Hematopoietic multipotent progenitor cell treated with erythropoietin and hydrocortisone succinate and interleukin-3 and kit ligand, for 15 days (in vitro differentiated cells): ENCODE data around the gene SUGT1.
"Not testable (repeated sequence)": the region's sequence is repeated elsewhere in the genome, so short reads cannot be mapped to it uniquely, and the experiment has no call there.

Source experiments
- DNase-seq: peaks from one replicate; pipeline ENCODE4 v3.0.0-alpha.2; 2015; ENCODE audit warnings: low spot score

SUGT1 gene

DNA sequence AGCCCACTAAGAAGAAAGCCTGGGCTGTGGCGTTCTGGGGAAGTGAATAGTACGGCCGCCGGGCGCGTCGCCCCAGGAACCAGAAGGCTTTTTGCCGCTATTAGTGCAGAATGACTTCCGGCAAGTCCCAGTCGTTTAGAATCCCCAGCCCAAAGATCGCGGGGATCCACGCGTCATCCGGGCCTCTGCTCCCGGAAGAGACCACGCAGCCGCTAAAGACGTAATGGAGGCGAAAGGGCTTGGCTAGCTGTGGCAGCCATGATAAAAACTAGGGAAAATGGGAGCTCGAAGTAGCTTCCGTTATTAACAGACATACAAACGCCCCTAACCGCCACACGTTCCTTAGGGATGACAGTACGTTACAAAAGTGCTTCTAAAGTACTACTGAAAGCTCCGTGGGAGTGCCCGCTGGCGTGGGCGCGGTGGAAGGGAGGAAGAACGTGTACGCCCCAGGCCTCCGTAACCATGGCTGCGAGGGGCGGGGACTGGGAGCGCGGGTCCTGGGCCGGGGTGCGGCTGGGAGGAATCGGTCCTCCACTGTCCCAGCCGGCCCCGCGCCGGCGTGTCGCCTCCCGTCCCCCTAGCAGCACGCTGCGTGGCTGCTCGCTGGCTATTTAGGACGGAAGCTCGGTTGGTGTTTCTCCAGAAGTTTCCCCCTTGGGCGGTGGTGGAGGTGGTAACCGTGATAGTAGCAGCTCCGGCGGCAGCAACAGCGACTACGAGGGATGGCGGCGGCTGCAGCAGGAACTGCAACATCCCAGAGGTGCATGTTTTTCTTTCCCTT lies at the start of gene SUGT1:
Gene SUGT1, plus strand, starts transcription at position 641 of the 784 bp plus-strand sequence. Its CDS starts 85 bp downstream, at position 726.
- peak; percentile 93 for DNase-seq

DNA sequence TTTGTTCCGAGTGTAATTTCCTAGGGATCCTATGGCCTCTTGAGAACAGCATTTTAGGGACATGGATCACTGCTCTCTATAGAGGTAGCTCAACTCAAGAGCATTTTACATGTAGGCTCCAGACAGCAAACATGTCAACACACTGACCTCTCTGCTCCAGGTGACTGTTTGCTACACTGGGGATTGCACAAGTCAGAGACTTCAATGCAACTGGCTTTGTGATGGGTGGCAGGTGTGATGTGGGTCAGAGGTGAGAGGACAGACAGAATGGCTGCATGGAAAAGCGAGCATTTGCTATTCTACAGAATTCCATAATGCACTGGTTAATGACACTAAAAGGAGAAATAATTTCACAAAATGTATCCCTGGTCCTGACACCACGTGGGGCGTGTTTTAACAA lies 49.3 kb upstream of the SUGT1 start:
- not testable (repeated sequence) for DNase-seq

DNA sequence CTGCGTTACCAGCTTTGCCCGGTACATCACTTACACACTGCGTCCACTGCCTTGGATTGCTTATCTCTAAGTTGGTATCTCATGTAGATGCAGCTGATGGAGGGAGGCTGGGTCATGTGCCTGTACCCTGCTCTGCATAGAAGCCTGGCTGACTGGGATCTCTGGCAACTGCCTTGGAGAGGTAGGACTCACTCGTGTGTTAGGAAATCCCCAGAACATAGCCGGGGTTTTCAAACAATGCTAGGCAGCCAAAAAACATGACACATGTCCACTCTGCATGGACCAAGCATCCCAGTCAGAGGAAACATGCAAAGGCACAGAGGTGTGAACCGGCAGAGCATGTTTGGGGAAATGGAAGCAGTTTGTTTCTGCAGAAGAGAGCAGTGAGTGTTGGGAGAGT lies 46.5 kb upstream of the SUGT1 start:
- not testable (repeated sequence) for DNase-seq

DNA sequence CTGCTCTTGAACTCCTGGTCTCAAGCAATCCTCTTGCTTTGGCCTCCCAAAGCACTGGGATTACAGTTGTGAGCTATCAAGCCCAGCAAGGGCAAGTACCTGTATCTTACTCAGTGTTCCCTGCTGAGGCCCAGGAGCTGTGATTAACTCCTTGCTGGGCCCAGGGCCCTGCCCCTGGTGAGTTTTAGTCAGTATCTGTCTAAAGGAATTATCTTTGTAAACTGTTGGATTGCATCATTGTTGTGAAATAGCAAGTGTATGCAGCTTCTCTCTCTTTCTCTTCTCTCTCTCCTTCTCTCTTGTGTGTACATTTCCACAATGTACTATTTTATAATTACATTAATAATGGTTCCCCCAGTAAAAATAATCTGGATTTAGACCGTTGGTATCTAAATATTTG lies 45.8 kb upstream of the SUGT1 start:
- not testable (repeated sequence) for DNase-seq

DNA sequence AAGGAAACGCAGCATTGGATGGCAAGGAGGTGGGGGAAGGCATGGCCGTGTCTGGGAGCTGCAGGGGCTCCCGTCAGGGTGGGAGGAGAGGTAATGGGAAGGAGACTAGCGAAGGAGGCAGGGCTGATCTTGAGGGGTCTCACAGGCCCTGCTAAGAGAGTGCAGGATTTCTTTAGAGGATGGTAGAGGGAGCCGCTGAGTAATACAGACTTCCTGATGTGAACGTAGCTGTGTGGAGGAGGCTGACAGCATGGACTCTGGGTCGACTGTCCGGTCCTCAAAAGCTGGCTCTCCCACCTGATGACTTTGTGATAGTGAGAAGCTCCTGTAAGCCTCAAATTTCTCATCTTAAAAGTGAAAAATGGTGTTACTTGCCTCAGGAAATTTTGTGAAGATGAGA lies 44.5 kb upstream of the SUGT1 start:
- not testable (repeated sequence) for DNase-seq

DNA sequence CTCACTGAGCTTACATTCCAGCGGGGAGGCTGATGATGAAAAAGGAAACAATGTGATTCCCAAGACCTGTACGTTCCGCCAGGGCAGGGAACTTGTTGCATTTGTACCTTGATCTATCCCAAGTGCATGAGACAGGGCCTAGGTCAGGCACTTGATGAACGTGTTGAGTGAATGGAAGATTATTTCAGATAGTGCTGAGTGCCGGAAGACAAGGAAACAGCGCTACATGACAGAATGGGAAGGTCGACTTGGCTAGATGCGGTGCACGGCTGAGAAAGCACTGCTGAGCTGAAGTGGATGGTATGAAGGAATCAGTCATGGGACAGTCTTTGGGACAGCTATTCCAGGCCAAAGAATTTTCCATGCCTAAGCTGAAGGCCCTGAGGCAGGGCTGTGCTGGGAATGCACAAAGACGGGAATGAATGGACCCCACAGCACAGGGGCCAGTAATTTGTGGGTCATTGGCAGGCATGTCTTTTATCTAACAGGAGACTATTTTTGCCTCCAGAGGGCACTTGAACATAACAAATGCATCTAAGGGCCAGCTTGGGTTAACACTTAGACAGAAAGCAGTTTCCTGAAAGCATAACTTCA lies 43.5 kb upstream of the SUGT1 start:
- DNase-seq = peak; percentile 50

DNA sequence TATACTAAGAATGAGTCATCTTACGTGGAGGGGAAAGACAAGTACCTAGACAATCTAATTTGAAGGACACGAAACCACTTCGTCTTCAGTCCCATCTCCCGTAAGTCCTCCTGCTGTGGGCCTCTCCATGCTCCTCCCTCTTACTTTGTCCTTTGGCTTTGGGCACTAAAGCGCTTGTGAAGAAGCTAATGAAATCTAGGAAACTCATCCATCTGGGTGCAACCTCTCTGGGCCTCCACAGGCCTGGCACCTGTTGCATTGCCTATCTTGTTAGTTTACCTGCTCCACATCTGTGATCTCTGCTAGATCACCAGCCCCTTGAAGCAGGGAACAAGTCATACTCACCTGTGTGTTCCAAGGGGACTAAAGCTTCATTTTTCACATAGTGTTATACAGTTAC lies 42.5 kb upstream of the SUGT1 start:
- DNase-seq = not testable (repeated sequence)

DNA sequence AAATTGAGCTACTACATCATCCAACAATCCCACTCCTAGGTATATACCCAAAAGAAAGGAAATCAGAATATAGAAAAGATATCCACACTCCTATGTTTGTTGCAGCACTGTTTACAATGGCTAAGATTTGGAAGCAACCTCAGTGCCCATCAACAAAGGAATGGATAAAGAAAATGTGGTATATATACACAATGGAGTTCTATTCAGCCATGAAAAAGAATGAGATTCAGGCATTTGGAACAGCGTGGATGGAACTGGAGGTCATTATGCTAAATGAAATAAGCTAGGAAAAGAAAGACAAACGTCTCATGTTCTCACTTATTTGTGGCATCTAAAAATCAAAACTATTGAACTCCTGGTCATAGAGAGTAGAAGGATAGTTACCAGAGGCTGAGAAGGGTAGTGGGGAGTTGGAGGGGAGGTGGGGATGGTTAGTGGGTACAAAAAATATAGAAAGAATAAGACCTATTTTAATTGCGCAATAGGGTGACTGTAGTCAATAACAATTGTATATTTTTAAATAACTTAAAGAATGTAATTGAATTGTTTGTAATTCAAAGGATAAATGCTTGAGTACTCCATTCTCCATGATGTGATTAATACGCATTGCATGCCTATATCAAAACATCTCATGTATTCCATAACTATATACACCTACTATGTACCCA lies 37.4 kb upstream of the SUGT1 start:
- no peak for DNase-seq

DNA sequence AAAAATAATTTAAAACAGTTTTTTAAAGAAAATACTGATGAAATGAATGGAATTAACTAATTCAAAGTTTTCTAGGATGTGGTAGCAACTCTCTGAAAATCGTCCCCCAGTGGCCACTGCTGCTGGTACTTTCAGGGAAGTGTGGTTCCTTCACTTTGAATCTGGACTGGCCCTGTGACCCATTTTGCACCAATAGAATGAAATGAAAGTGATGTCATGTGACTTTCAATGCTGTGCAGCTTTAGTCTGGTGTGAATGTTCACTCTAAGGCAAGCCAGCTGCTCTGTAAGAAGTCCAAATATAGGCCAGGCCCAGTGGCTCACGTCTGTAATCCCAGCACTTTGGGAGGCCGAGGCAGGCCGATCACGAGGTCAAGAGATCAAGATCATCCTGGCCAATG lies 36.8 kb upstream of the SUGT1 start:
- no peak for DNase-seq

DNA sequence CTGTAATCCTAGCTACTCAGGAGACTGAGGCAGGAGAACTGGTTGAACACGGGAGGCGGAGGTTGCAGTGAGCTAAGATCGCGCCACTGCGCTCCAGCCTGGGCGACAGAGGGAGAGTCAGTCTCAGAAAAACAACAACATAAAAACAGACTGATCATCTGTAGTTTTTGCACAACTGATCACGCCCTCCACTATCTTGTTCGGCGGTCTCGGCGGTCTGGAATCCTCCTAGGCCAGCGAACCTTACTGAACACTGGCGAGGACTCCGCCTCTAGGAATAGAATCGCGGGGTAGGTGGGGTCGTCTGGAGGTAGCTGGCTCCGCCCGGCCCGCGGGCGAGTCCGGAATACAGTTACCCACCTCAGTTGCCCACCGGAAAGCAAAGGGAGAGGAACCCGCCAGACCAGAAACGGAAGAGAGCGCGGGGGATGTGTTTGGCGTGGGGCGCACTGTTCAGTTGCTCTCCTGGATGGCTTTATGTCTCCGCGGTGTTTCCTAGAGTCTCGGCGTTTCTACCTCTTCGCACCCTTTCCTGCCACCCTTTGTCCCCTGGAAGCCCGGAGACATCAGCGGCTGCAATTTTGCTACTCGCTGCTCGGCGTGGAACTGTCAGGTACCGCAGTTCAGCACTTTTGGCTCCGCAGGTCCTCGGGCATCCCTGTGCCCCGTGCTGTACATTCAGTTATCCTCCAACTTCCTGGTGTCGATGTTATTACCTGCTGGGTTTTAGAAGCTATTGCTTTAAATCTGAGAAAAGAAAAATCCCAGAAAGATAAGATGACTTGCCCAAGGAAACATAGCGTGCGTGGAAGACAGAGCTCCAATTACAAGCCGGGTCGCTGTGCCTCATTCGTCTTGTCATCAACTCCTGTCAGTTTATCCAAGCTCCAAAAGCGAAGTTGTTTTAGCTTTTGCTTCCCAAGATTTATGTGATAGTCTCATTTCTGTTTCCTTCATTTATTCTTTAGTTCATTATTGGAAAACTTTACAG lies 35.3 kb upstream of the SUGT1 start:
- peak; percentile 24 for DNase-seq

DNA sequence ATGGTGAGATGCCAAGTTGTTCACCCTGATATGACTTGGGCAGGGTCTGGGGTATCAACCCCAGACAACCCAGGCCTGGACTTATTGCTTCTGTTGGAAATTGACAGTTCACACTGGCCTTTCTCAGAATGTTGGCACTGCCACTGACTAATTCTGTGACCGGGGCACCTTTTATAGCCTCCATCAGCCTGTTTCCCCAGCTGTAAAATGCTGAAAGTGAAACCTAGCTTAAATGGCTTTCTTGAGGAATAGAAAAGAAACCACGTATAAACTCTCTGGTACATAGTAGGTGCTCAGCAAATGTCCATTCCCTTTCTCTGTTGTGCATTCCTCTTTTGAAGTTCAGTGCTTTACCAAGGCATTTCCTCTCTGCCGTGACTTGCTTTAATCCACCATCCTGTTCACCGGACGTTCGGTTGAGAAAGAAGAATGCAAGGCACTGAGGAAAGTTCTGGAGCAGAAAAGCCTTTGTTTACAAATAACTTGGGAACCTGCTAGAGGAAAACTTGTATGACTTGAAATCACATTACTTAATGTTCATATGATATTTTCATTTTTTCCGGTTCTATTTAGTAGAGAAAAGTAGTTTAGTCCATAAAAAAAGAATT lies 21.4 kb upstream of the SUGT1 start:
- not testable (repeated sequence) for DNase-seq

DNA sequence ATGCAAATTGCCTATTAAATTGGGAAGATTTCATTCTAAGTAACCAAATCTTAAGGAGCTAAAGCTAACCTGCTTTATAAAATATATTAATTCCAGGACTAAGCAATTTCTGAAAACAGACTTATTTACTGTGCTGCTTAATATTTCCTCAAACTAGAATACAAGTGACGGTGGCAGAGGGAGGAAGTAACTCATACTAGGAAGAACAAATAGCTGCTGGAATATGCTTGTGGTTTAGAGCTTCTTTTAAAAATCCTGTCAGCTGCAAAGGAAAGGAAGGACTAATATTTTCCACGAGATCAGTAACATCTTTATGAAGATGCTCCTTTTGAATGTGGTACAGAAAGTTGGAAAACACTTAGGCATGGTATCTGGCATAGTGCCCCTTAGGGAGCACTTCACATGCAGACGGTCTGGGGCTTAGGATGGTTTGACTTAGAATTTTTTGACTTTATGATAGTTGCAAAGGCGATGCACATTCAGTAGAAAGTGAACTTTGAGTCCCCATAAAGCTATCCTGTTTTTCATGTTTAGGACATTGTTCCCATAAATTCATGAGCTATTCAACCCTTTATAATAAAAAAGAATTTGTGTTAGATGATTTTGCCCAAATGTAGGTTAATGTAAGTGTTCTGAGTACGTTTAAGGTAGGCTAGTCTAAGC lies 13.8 kb upstream of the SUGT1 start:
- no peak for DNase-seq

DNA sequence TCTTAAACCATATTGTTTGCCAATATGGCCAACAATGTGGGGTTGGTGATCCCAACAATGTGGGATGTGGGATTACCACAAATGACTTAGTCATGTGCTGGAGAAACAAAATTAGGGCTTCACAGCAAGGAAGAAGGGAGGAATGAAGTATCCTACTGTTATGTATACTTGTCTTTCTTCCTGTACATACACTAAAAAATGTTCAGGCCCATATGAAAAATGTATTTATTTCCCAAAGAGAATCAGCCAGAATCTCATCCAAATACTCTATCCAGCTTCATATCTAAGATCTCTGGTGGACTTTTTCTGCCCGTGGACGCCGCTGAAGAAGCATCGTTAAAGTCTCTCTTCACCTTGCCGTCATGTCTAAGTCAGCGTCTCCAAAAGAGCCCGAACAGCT lies 10.5 kb upstream of the SUGT1 start, which contains the start of gene HNRNPA1L2:
Gene HNRNPA1L2, plus strand, starts transcription at position 301 of the 400 bp plus-strand sequence. Its CDS starts 62 bp downstream, at position 363.
- no peak for DNase-seq

DNA sequence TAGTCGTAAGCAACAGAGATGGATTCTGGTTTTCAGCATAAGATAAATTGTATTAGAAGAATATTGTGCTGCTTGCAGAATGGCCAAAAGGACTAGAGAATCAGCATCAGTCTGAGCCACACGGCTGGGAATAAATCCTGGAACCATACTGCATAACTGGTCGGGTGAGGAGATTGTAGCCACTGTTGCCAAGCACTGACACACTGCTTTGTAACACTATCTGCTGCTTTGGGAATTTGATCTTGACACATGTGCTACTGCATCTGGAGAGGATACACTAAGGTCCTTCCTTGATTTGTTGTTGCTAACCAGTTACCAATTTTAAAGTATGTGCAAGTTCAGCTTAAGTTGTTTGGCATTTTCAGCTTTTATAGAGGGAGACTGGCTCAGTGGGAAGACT lies 8.5 kb upstream of the SUGT1 start:
- DNase-seq = no peak

DNA sequence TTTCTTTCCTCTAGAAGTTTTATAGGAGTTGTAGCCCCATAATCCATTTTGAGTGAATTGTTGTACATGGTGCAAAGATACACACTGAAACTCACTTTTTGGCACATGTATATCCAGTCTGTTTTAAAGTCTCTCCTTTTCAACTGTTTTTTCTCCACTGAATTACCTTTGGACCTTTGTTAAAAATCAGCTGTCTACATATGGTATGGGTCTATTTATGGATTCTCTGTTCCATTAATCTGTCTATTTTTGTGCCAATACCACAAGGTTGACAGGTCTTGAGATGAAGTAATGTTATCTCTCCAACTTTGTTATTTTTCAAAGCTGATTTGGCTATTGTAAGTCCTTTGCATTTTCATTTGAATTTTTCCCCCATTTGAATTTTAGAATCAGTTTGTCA lies 5.7 kb upstream of the SUGT1 start:
- no peak for DNase-seq

DNA sequence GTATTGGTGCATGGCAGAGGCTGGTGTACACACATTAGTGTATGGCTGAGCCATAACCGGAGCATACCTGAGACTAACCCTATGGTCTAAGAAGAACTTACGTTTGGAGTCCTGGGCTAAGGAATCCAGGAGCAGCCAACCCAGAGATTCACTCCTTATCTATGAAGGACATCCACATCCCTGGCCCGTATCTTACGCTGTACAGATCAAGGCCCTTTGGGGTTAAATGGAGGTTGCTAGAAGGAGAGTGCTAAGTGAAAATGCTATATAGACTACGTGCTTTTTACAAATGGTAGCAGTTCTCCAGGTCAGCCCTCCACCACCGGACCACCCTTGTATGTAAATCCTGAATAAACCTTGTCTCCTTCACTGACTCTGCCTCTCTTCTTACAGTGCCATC lies 1.9 kb upstream of the SUGT1 start:
- DNase-seq = peak; percentile 20

DNA sequence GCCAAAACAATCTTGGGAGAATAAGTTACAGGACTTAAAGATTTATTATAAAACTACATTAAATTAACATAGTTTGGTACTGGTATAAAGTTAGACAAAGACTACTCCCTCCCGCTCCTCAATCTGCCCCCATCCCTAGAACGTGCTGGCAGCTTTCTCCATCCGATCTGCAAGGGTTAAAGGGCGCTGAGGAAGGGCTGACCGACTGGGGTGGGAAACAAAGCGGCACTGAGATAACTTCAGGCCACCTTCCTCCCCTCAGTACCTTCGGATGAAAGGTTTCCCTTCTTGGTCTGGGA lies 790 bp upstream of the SUGT1 start:
- no peak for DNase-seq

DNA sequence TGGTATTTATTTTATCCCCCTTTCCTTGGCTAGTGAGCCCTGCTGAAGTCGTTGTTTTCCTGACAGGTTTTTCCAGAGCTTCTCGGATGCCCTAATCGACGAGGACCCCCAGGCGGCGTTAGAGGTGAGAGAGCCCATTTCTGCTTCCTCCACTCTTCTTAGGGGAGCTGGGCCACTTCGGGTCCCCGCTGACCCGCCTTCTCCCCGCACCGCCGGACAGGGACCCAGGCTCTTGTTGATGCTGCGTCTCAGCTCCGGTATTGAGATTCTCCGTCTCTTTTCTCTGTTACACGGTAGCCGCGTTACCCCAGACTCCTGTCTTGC lies 306 bp downstream of the SUGT1 start:
- DNase-seq = no peak

DNA sequence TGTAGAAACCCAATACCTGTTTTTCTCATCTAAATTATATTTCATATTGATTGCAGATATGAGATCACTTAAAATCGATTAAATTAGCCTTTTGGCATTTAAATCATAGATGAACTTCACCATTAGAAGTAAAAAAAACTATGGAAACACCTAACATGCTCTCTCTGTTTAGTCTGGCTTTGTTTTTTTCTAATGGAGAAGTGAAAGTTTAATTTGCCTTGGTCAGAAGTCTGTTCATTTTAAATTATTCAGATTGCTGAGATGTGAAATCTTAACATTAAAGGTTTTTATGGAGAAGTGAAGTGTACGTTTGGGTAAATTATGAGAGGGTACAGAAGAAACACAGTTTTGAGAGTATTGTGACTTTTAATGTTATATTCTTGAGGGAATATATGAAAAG lies 6.7 kb downstream of the SUGT1 start:
- no peak for DNase-seq

DNA sequence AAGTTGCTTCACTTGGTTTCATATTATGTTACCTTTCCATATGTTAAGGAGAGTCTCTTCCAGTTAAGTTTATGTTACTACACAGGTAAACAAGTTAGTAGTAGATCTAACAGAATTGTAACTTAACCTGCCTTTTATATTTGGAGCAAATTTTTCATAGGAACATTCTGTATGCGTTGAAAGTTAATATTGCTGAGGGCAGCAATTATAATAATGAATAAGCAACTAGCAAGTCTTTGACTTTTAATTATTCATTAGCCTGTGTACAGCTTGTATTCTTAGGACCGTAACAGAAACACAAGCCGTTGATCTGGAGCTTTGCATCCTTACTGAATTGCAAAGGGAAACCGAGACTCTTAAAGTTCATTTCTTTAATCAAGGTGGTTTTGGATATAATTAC lies 11.6 kb downstream of the SUGT1 start:
- DNase-seq = no peak

DNA sequence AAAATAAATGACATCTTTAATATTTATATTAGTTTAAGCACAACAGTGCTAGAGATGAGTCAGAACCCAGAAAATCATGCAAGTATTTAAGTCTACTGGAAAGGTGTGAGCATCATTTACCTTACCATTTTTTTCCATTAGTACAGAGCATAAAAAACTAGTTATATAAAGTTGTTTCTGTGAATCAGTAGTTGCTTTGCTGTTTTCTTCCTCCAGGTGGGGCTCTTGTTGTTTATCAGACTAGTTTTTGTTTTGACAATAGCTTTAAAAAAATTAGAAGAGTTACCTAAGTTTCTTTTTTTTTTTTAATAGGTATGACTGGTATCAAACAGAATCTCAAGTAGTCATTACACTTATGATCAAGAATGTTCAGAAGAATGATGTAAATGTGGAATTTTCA lies 12.7 kb downstream of the SUGT1 start:
- peak; percentile 44 for DNase-seq
